Hematopoietic multipotent progenitor cell treated with erythropoietin and hydrocortisone succinate and interleukin-3 and kit ligand, for 8 days (in vitro differentiated cells): ENCODE data around the gene HIP1R.
"Not testable (repeated sequence)": the region's sequence is repeated elsewhere in the genome, so short reads cannot be mapped to it uniquely, and the experiment has no call there.

ENCODE experiments used
- DNase-seq: peaks from one replicate; pipeline ENCODE4 v3.0.0-alpha.2; 2015

The HIP1R gene

GRCh38 chr12:122894193-122895121 lies 59.2 kb downstream of the HIP1R start:
- DNase-seq, result peak; percentile 96

GRCh38 chr12:122895320-122895703 lies 60.1 kb downstream of the HIP1R start:
- no peak for DNase-seq

- peak; percentile 83 for DNase-seq
Measured at GRCh38 chr12:122895704-122896636, 60.7 kb downstream of the HIP1R start, which contains the start of gene VPS37B. Gene VPS37B, minus strand, starts transcription at chr12:122896124. Its CDS starts 62 bp downstream, at chr12:122896062.

GRCh38 chr12:122896662-122897061 lies 61.4 kb downstream of the HIP1R start:
- DNase-seq, result no peak

- DNase-seq, result no peak
Measured at GRCh38 chr12:122899887-122900286, 64.6 kb downstream of the HIP1R start.

- DNase-seq, result no peak
Measured at GRCh38 chr12:122902854-122903692, 67.8 kb downstream of the HIP1R start.

- DNase-seq, result no peak
Measured at GRCh38 chr12:122903693-122904034, 68.4 kb downstream of the HIP1R start.

GRCh38 chr12:122905258-122905657 lies 70.0 kb downstream of the HIP1R start:
- DNase-seq, result not testable (repeated sequence)

- no peak for DNase-seq
Measured at GRCh38 chr12:122908915-122909314, 73.7 kb downstream of the HIP1R start.

- DNase-seq, result no peak
Measured at GRCh38 chr12:122909442-122910288, 74.4 kb downstream of the HIP1R start.
